OCI-LY3 (cell line): ENCODE results near the gene OLIG2.

Experiments used
- H2AFZ ChIP-seq: fragments of 200-600, 300-600 bp; shearing (Covaris generic); 2 replicates; pipeline ENCODE4 v1.6.0; 2014; ENCODE audit warnings: antibody characterized with exemption, low read depth, low read length
- H3K27ac ChIP-seq: fragments of 200-600, 300-600 bp; sonication (generic); 2 replicates; pipeline ENCODE4 v1.5.1; 2014; ENCODE audit warnings: mild to moderate bottlenecking, low read length, moderate library complexity, mixed read lengths
- H3K27me3 ChIP-seq: fragments of 200-600, 300-600 bp; sonication (generic); 2 replicates; pipeline ENCODE4 v1.6.1; 2014; ENCODE audit warnings: low read depth, low read length, mixed read lengths
- H3K36me3 ChIP-seq: fragments of 200-600, 300-600 bp; sonication (generic); replicated peaks from 2 replicates; pipeline ENCODE3; 2014; ENCODE audit warnings: low read depth, low read length, mixed read lengths
- H3K4me1 ChIP-seq: fragments of 300-600, 200-600 bp; sonication (generic); 2 replicates; pipeline ENCODE4 v1.6.1; 2014; ENCODE audit warnings: low read length, mixed read lengths
- H3K4me2 ChIP-seq: fragments of 200-600, 300-600 bp; sonication (generic); 2 replicates; pipeline ENCODE4 v1.6.1; 2014; ENCODE audit warnings: low read length, mixed read lengths
- H3K4me3 ChIP-seq: fragments of 300-600, 200-600 bp; sonication (generic); 2 replicates; pipeline ENCODE4 v1.5.1; 2014; ENCODE audit warnings: antibody characterized with exemption, mild to moderate bottlenecking, low read length, moderate library complexity
- H3K79me2 ChIP-seq: fragments of 300-600, 200-600 bp; shearing (Covaris generic); 2 replicates; pipeline ENCODE4 v1.6.1; 2014; ENCODE audit warnings: mild to moderate bottlenecking, low read length, mixed read lengths
- H3K9ac ChIP-seq: fragments of 300-600, 200-600 bp; shearing (Covaris generic); 2 replicates; pipeline ENCODE4 v1.6.0; 2014; ENCODE audit warnings: mild to moderate bottlenecking, low read length, moderate library complexity
- H3K9me3 ChIP-seq: fragments of 200-600, 300-600 bp; shearing (Covaris generic); 2 replicates; pipeline ENCODE4 v1.6.1; 2014; ENCODE audit warnings: low read length, mixed read lengths; ENCODE audit not compliant: insufficient read depth
- H4K20me1 ChIP-seq: fragments of 200-600, 300-600 bp; sonication (generic); 2 replicates; pipeline ENCODE4 v1.6.1; 2016; ENCODE audit warnings: low read length, mixed read lengths; ENCODE audit not compliant: insufficient read depth
- CTCF ChIP-seq: fragments of 200-600, 300-600 bp; sonication (generic); IDR thresholded peaks from 2 replicates; pipeline ENCODE4 v1.5.1; 2014; ENCODE audit warnings: antibody characterized with exemption, low read length, low read depth
- EZH2phosphoT487 ChIP-seq: fragments of 200-600 bp; shearing (Covaris generic); IDR thresholded peaks from 2 replicates; pipeline ENCODE4 v1.6.1; 2018; ENCODE audit warnings: antibody characterized with exemption, mixed run types, low read depth

OLIG2 gene

GRCh38 chr21:33015096-33015495 lies 10.6 kb upstream of the OLIG2 start:
- Histone ChIP-seq H2AFZ (no peak overlapping the region), H3K36me3 (no peaks in the 10 kb centered on the region), H3K4me3 (no peak overlapping the region), H3K27me3 (no peaks in the 10 kb centered on the region), H3K4me2 (no peak overlapping the region), H3K9me3 (no peaks in the 10 kb centered on the region), H3K27ac (no peak overlapping the region), H3K79me2 (no peaks in the 10 kb centered on the region), H3K9ac (no peak overlapping the region), H3K4me1 (no peaks in the 10 kb centered on the region), H4K20me1 (no peaks in the 10 kb centered on the region)
- no peak for TF ChIP-seq CTCF
- no peak for TF ChIP-seq EZH2phosphoT487

- H3K9me3 ChIP-seq = no peaks in the 10 kb centered on the region
Observed at GRCh38 chr21:33015756-33016155, 10.0 kb upstream of the OLIG2 start.

GRCh38 chr21:33018707-33019465 lies 6.8 kb upstream of the OLIG2 start:
- Histone ChIP-seq H3K27me3 (no peaks in the 10 kb centered on the region), H3K4me1 (no peaks in the 10 kb centered on the region), H3K4me3 (no peak overlapping the region), H3K79me2 (no peaks in the 10 kb centered on the region), H2AFZ (no peak overlapping the region), H3K9ac (no peak overlapping the region), H3K4me2 (no peak overlapping the region), H3K36me3 (no peaks in the 10 kb centered on the region), H4K20me1 (no peaks in the 10 kb centered on the region), H3K9me3 (no peaks in the 10 kb centered on the region), H3K27ac (no peak overlapping the region)
- TF ChIP-seq CTCF (no peak), EZH2phosphoT487 (no peak)

More at GRCh38 chr21:33015756-33016155, 10.0 kb upstream of the OLIG2 start:
- no peak for TF ChIP-seq CTCF
- no peak for TF ChIP-seq EZH2phosphoT487
- Histone ChIP-seq H3K79me2 (no peaks in the 10 kb centered on the region), H2AFZ (no peak overlapping the region), H3K27ac (no peak overlapping the region), H3K36me3 (no peaks in the 10 kb centered on the region), H3K27me3 (no peaks in the 10 kb centered on the region), H3K4me2 (no peak overlapping the region), H3K9ac (no peak overlapping the region), H3K4me3 (no peak overlapping the region), H4K20me1 (no peaks in the 10 kb centered on the region), H3K4me1 (no peaks in the 10 kb centered on the region)

GRCh38 chr21:33019516-33019884 lies 6.2 kb upstream of the OLIG2 start:
- no peak overlapping the region for H3K9ac ChIP-seq
- H3K79me2 ChIP-seq = no peaks in the 10 kb centered on the region
- H3K4me3 ChIP-seq = no peak overlapping the region
- H2AFZ ChIP-seq = no peak overlapping the region
- no peaks in the 10 kb centered on the region for H3K4me1 ChIP-seq
- no peak overlapping the region for H3K27ac ChIP-seq
- H4K20me1 ChIP-seq = no peaks in the 10 kb centered on the region
- H3K4me2 ChIP-seq = no peak overlapping the region
- H3K27me3 ChIP-seq = no peaks in the 10 kb centered on the region
- no peaks in the 10 kb centered on the region for H3K36me3 ChIP-seq
- TF ChIP-seq EZH2phosphoT487 = no peak
- no peak for TF ChIP-seq CTCF
- no peaks in the 10 kb centered on the region for H3K9me3 ChIP-seq
